ENCODE results near the gene WDR13. TPM values are rescaled to one million over a fixed set of nuclear protein-coding genes. Genes with fewer than 3 reads are reported as not detected.

WDR13 gene
- total RNA-seq, 1 donor from 2014 or later = 170 TPM

- ATAC-seq (no peak), DNase-seq (ENCODE audit: missing footprints) (no peak)
- intact Hi-C loops (cut with DNase I) = loop anchor here (2.0 kb wide), 1 partner anchor 16 kb away; the partner anchor contains the start of gene RBM3
These were observed 6.8 kb upstream of the WDR13 start for GRCh38 chrX:48590203-48591103.

GRCh38 chrX:48591255-48591791, 6.0 kb upstream of the WDR13 start:
- intact Hi-C loops (cut with DNase I) = loop anchor here (2.0 kb wide), 1 partner anchor 17 kb away; the partner anchor contains the start of gene RBM3
- DNase-seq (ENCODE audit: missing footprints) = no peak
- ATAC-seq = peak; percentile 72

GRCh38 chrX:48592971-48593370, 4.3 kb upstream of the WDR13 start:
- no peak for DNase-seq (ENCODE audit: missing footprints)
- intact Hi-C loops (cut with DNase I) = no loop called here
- no peak for ATAC-seq

GRCh38 chrX:48595929-48596328, 1.4 kb upstream of the WDR13 start:
- DNase-seq (ENCODE audit: missing footprints) (no peak), ATAC-seq (no peak)
- intact Hi-C loops (cut with DNase I) = no loop called here

- ATAC-seq (no peak), DNase-seq (ENCODE audit: missing footprints) (no peak)
- intact Hi-C loops (cut with DNase I) = no loop called here
These were observed 1.3 kb downstream of the WDR13 start for GRCh38 chrX:48598614-48599013.

- intact Hi-C loops (cut with DNase I) = no loop called here
These were observed 2.0 kb downstream of the WDR13 start for GRCh38 chrX:48599341-48599740.

GRCh38 chrX:48600226-48600625, 2.9 kb downstream of the WDR13 start:
- intact Hi-C loops (cut with DNase I) = no loop called here
- ATAC-seq (no peak), DNase-seq (ENCODE audit: missing footprints) (no peak)

More at GRCh38 chrX:48599341-48599740, 2.0 kb downstream of the WDR13 start:
- ATAC-seq (no peak), DNase-seq (ENCODE audit: missing footprints) (no peak)

- no peak for DNase-seq (ENCODE audit: missing footprints)
- ATAC-seq = no peak
- intact Hi-C loops (cut with DNase I) = no loop called here
These were observed 4.6 kb downstream of the WDR13 start for GRCh38 chrX:48601741-48602394.

GRCh38 chrX:48604701-48605100, 7.4 kb downstream of the WDR13 start:
- no peak for ATAC-seq
- intact Hi-C loops (cut with DNase I) = no loop called here
- DNase-seq (ENCODE audit: missing footprints) = no peak

GRCh38 chrX:48606091-48606490, 8.8 kb downstream of the WDR13 start:
- ATAC-seq = peak; percentile 28
- no peak for DNase-seq (ENCODE audit: missing footprints)
- intact Hi-C loops (cut with DNase I) = no loop called here

- intact Hi-C loops (cut with DNase I) = no loop called here
- DNase-seq (ENCODE audit: missing footprints) = no peak
- ATAC-seq = no peak
These were observed 14.4 kb downstream of the WDR13 start for GRCh38 chrX:48611703-48612102.

GRCh38 chrX:48613502-48614160, 16.3 kb downstream of the WDR13 start:
- DNase-seq (ENCODE audit: missing footprints) (no peak), ATAC-seq (no peak)
- intact Hi-C loops (cut with DNase I) = no loop called here

- no peak for ATAC-seq
- no peak for DNase-seq (ENCODE audit: missing footprints)
- intact Hi-C loops (cut with DNase I) = no loop called here
These were observed 19.3 kb downstream of the WDR13 start for GRCh38 chrX:48616576-48616975.

GRCh38 chrX:48617542-48618340, 20.4 kb downstream of the WDR13 start:
- DNase-seq (ENCODE audit: missing footprints) = no peak
- intact Hi-C loops (cut with DNase I) = no loop called here
- no peak for ATAC-seq

GRCh38 chrX:48626401-48627298, 29.4 kb downstream of the WDR13 start:
- DNase-seq (ENCODE audit: missing footprints) (no peak), ATAC-seq (no peak)
- intact Hi-C loops (cut with DNase I) = no loop called here

- DNase-seq (ENCODE audit: missing footprints) (no peak), ATAC-seq (peak; percentile 91)
- intact Hi-C loops (cut with DNase I) = no loop called here
These were observed 34.2 kb downstream of the WDR13 start for GRCh38 chrX:48631376-48632090.

GRCh38 chrX:48632207-48632606, 34.9 kb downstream of the WDR13 start:
- intact Hi-C loops (cut with DNase I) = no loop called here
- DNase-seq (ENCODE audit: missing footprints) = no peak
- no peak for ATAC-seq

Measured in Right ventricle myocardium inferior (tissue), 1 donor.